Trophoblast cell (in vitro differentiated cells and primary cell): ENCODE measurements around the gene PLA2G2D. TPM values are rescaled to one million over a fixed set of nuclear protein-coding genes. Genes with fewer than 3 reads are reported as not detected.

Source experiments
- DNase-seq, 2 donors: peaks; one replicate each; pipeline ENCODE4 v3.0.0-alpha.2; 2016
- H2AFZ ChIP-seq: 2 replicates; pipeline ENCODE4 v1.6.1; 2013; ENCODE audit warnings: low read length, moderate library complexity, mild to moderate bottlenecking; ENCODE audit not compliant: insufficient read depth, poor library complexity
- H2AK5ac ChIP-seq: 2 replicates; pipeline ENCODE4 v1.6.1; 2013; ENCODE audit warnings: mild to moderate bottlenecking, low read length
- H2BK120ac ChIP-seq: 2 replicates; pipeline ENCODE4 v1.6.1; 2013; ENCODE audit warnings: low read length, mild to moderate bottlenecking, moderate library complexity; ENCODE audit not compliant: insufficient read depth, poor library complexity
- H2BK12ac ChIP-seq: 2 replicates; pipeline ENCODE4 v1.6.1; 2013; ENCODE audit warnings: mild to moderate bottlenecking, low read length, moderate library complexity
- H2BK5ac ChIP-seq: 2 replicates; pipeline ENCODE4 v1.6.1; 2013; ENCODE audit warnings: low read length, low read depth, moderate library complexity, mild to moderate bottlenecking; ENCODE audit not compliant: poor library complexity
- H3K14ac ChIP-seq: 2 replicates; pipeline ENCODE4 v1.6.1; 2013; ENCODE audit warnings: mild to moderate bottlenecking, low read length
- H3K18ac ChIP-seq: 2 replicates; pipeline ENCODE4 v1.6.1; 2013; ENCODE audit warnings: mild to moderate bottlenecking, low read length
- H3K23ac ChIP-seq: 2 replicates; pipeline ENCODE4 v1.6.1; 2013; ENCODE audit warnings: low read length
- H3K27ac ChIP-seq: 2 replicates; pipeline ENCODE4 v1.5.1; 2013; ENCODE audit warnings: low read depth, mild to moderate bottlenecking, inconsistent platforms, low read length, moderate library complexity
- H3K27me3 ChIP-seq: 2 replicates; pipeline ENCODE4 v1.6.1; 2013; ENCODE audit warnings: inconsistent platforms, mild to moderate bottlenecking, low read length, moderate library complexity; ENCODE audit not compliant: insufficient read depth
- H3K36me3 ChIP-seq, 2 experiments: 1 replicate in 1 of 2; 2 replicates in 1 of 2; pipeline ENCODE4 v1.6.1; 2013; ENCODE audit warnings: low read length in 2 of 2, mild to moderate bottlenecking in 2 of 2, moderate library complexity in 1 of 2; ENCODE audit not compliant: insufficient read depth in 2 of 2, control insufficient read depth in 1 of 2
- H3K4ac ChIP-seq: 2 replicates; pipeline ENCODE4 v1.6.1; 2013; ENCODE audit warnings: low read depth, mild to moderate bottlenecking, low read length, moderate library complexity
- H3K4me1 ChIP-seq, 2 experiments: 1 replicate in 1 of 2; 2 replicates in 1 of 2; pipeline ENCODE4 v1.6.1; 2013; ENCODE audit warnings: low read length in 2 of 2, mild to moderate bottlenecking in 2 of 2, moderate library complexity in 1 of 2; ENCODE audit not compliant: insufficient read depth in 2 of 2, control insufficient read depth in 1 of 2
- H3K4me2 ChIP-seq: 2 replicates; pipeline ENCODE4 v1.6.1; 2013; ENCODE audit warnings: inconsistent platforms, mild to moderate bottlenecking, low read length, moderate library complexity
- H3K4me3 ChIP-seq: 2 replicates; pipeline ENCODE4 v1.5.1; 2013; ENCODE audit warnings: mild to moderate bottlenecking, low read depth, low read length, inconsistent platforms
- H3K79me1 ChIP-seq: one replicate; pipeline ENCODE4 v1.6.1; 2013; ENCODE audit warnings: low read length
- H3K79me2 ChIP-seq: 2 replicates; pipeline ENCODE4 v1.6.1; 2013; ENCODE audit warnings: low read length, mild to moderate bottlenecking; ENCODE audit not compliant: control insufficient read depth, insufficient read depth, poor library complexity
- H3K9ac ChIP-seq: 2 replicates; pipeline ENCODE4 v1.6.1; 2013; ENCODE audit warnings: mild to moderate bottlenecking, low read length
- H3K9me3 ChIP-seq: 2 replicates; pipeline ENCODE4 v1.6.1; 2013; ENCODE audit warnings: low read depth, mild to moderate bottlenecking, control low read depth, inconsistent platforms, low read length; ENCODE audit not compliant: insufficient read depth
- H4K12ac ChIP-seq: 2 replicates; pipeline ENCODE4 v1.6.1; 2013; ENCODE audit warnings: low read depth, mild to moderate bottlenecking, low read length, moderate library complexity
- H4K8ac ChIP-seq: 2 replicates; pipeline ENCODE4 v1.6.1; 2013; ENCODE audit warnings: low read depth, mild to moderate bottlenecking, low read length, moderate library complexity
- H4K91ac ChIP-seq: one replicate; pipeline ENCODE4 v1.6.1; 2013; ENCODE audit warnings: low read depth, mild to moderate bottlenecking, low read length, moderate library complexity
- WGBS: extraction: QIAGEN DNeasy Blood & Tissue Kit; methylation state at CpG from one replicate; pipeline ENCODE4 v1.1.7; 2013; ENCODE audit warnings: missing lambda C conversion rate; ENCODE audit not compliant: insufficient read length, insufficient coverage; ENCODE audit errors: extremely low coverage; 5-methylcytosine and 5-hydroxymethylcytosine counted together
- polyA plus RNA-seq: library from polyadenylated mRNA; stranded (reverse); fragments of 200-250 nt; gene quantifications from 2 replicates; pipeline ENCODE4 v1.2.3, GENCODE V29; 2013

PLA2G2D gene, protein sequence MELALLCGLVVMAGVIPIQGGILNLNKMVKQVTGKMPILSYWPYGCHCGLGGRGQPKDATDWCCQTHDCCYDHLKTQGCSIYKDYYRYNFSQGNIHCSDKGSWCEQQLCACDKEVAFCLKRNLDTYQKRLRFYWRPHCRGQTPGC
- polyA plus RNA-seq, result 0.03 TPM in 1 of 2 replicates, not detected in the other

DNA sequence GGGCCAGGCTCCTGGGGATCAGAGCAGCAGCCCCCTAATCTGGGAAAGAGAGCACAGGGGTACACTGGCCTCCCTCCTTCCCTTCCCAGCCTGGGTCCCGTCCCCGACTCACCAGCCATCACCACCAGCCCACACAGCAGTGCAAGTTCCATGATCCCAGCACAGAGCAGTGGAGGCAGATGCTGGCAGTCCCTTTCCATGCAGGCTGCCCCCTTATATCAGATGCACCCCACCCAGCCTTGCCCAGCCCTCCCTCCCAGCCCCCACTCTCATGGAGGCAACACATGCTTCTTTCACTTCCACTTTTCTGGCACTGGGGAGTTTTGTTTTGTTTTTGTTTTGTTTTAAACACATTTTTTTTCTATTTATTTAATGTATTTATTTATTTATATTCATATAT is at the start of gene PLA2G2D:
TSS of gene PLA2G2D (minus strand) at position 190 of the 400 bp plus-strand sequence. CDS start at position 152, 38 bp downstream.
- no peak within 1 kb of the TSS for H3K9ac ChIP-seq
- no peak within 1 kb of the TSS for H2BK5ac ChIP-seq
- no peaks in the 10 kb centered on the region for H3K27me3 ChIP-seq
- no peak within 1 kb of the TSS for H3K14ac ChIP-seq
- H4K91ac ChIP-seq, result no peak within 1 kb of the TSS
- H3K4me3 ChIP-seq, result peak within 1 kb of the TSS; percentile 2
- H4K12ac ChIP-seq, result no peak within 1 kb of the TSS
- H2BK12ac ChIP-seq, result no peak within 1 kb of the TSS
- no peaks in the 10 kb centered on the region for H3K36me3 ChIP-seq
- H3K79me2 ChIP-seq, result no peaks in the 10 kb centered on the region
- H3K79me1 ChIP-seq, result no peaks in the 10 kb centered on the region
- H3K4me2 ChIP-seq, result no peak within 1 kb of the TSS
- DNase-seq, result no peak
- no peak within 1 kb of the TSS for H3K4ac ChIP-seq
- no peak within 1 kb of the TSS for H2AK5ac ChIP-seq
- no CpG with 5 or more reads among the region's 2 CpGs for WGBS
- no peak within 1 kb of the TSS for H3K27ac ChIP-seq
- no peak within 1 kb of the TSS for H2AFZ ChIP-seq
- no peak within 1 kb of the TSS for H2BK120ac ChIP-seq
- H3K4me1 ChIP-seq, result no peaks in the 10 kb centered on the region
- H4K8ac ChIP-seq, result no peak within 1 kb of the TSS
- no peak within 1 kb of the TSS for H3K23ac ChIP-seq
- no peak within 1 kb of the TSS for H3K18ac ChIP-seq
- H3K9me3 ChIP-seq, result no peaks in the 10 kb centered on the region

DNA sequence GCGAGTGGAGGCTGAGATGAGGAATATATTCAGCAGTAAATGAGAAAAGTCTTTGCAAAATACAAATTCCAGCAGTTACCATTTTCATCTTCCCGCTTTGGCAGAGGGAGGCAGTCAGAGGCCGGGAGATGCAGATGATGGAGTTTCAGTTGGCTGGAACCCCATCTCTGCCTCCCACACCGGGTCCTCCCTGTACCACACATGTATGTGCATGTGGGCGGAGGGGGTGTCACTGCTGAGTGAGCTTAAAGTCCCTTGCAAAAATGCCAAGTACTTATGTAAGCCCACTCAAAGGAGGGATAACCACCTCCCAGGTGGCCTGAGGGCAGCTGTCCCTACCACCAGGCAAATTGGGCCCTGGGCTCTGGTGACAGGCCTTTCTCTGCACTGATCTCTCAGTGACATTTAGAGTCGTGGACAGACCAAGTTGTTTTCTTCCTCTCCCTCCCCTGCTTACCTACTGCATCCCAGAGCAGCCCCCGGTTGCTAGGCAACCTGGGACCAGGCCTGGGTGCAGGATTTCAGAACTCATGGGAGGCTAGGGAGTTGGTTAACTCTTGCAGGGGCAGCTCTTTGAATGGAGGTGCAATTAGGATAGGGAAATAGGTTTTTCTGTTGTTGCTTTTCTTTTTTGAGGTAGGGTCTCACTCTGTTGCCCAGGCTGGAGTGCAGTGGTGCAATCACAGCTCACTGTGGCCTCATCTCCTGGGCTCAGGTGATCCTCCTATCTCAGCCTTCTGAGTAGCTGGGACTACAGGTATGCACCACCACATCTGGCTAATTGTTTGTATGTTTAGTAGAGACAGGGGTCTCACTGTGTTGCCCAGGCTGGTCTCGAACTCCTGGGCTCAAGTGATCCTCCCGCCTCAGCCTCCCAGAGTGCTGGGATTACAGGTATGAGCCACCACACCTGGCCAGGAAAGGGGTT is 49.5 kb upstream of the PLA2G2D start:
- no peak overlapping the region for H3K14ac ChIP-seq
- WGBS, result no CpG with 5 or more reads among the region's 9 CpGs
- H3K4me1 ChIP-seq, result no peaks in the 10 kb centered on the region
- DNase-seq, result no peak
- H3K79me1 ChIP-seq, result no peaks in the 10 kb centered on the region
- no peak overlapping the region for H4K8ac ChIP-seq
- H3K4ac ChIP-seq, result no peak overlapping the region
- no peak overlapping the region for H3K27ac ChIP-seq
- no peak overlapping the region for H4K91ac ChIP-seq
- H3K4me2 ChIP-seq, result no peak overlapping the region
- H2AFZ ChIP-seq, result no peak overlapping the region
- no peak overlapping the region for H2BK120ac ChIP-seq
- H4K12ac ChIP-seq, result no peak overlapping the region
- H3K27me3 ChIP-seq, result no peaks in the 10 kb centered on the region
- no peak overlapping the region for H3K9ac ChIP-seq
- H3K36me3 ChIP-seq, result no peaks in the 10 kb centered on the region
- H3K18ac ChIP-seq, result no peak overlapping the region
- H3K4me3 ChIP-seq, result no peak overlapping the region
- no peaks in the 10 kb centered on the region for H3K79me2 ChIP-seq
- no peak overlapping the region for H2BK12ac ChIP-seq
- H3K9me3 ChIP-seq, result peaks cover 10% of the 10 kb centered on the region
- H2BK5ac ChIP-seq, result no peak overlapping the region
- H3K23ac ChIP-seq, result no peak overlapping the region
- H2AK5ac ChIP-seq, result no peak overlapping the region

- no peak overlapping the region for H2AK5ac ChIP-seq
- H3K27ac ChIP-seq, result no peak overlapping the region
- H4K8ac ChIP-seq, result no peak overlapping the region
- no CpG with 5 or more reads among the region's 8 CpGs for WGBS
- no peak overlapping the region for H3K4ac ChIP-seq
- H3K36me3 ChIP-seq, result no peaks in the 10 kb centered on the region
- no peak overlapping the region for H3K14ac ChIP-seq
- DNase-seq, result no peak
- no peak overlapping the region for H3K4me2 ChIP-seq
- H3K79me2 ChIP-seq, result no peaks in the 10 kb centered on the region
- H3K9me3 ChIP-seq, result peaks cover 12% of the 10 kb centered on the region
- no peak overlapping the region for H3K23ac ChIP-seq
- H2BK5ac ChIP-seq, result no peak overlapping the region
- H4K91ac ChIP-seq, result no peak overlapping the region
- no peak overlapping the region for H2BK120ac ChIP-seq
- H3K18ac ChIP-seq, result no peak overlapping the region
- H2BK12ac ChIP-seq, result no peak overlapping the region
- no peak overlapping the region for H4K12ac ChIP-seq
- no peak overlapping the region for H2AFZ ChIP-seq
- no peak overlapping the region for H3K4me3 ChIP-seq
- H3K4me1 ChIP-seq, result no peaks in the 10 kb centered on the region
- no peaks in the 10 kb centered on the region for H3K27me3 ChIP-seq
- H3K9ac ChIP-seq, result no peak overlapping the region
- H3K79me1 ChIP-seq, result no peaks in the 10 kb centered on the region
Observed at GRCh38 chr1:20167126-20167525, 47.8 kb upstream of the PLA2G2D start.

- Histone ChIP-seq H3K4me3 (no peak overlapping the region), H4K8ac (no peak overlapping the region), H3K4ac (no peak overlapping the region), H3K79me2 (no peaks in the 10 kb centered on the region), H3K36me3 (no peaks in the 10 kb centered on the region), H3K9me3 (peaks cover 11% of the 10 kb centered on the region), H2BK120ac (no peak overlapping the region), H3K27ac (no peak overlapping the region), H4K91ac (no peak overlapping the region), H3K18ac (no peak overlapping the region), H3K79me1 (no peaks in the 10 kb centered on the region), H2AFZ (no peak overlapping the region), H3K27me3 (no peaks in the 10 kb centered on the region), H2BK5ac (no peak overlapping the region), H2AK5ac (no peak overlapping the region), H3K23ac (no peak overlapping the region), H4K12ac (no peak overlapping the region), H3K4me2 (no peak overlapping the region), H2BK12ac (no peak overlapping the region), H3K14ac (no peak overlapping the region), H3K4me1 (no peaks in the 10 kb centered on the region), H3K9ac (no peak overlapping the region)
- DNase-seq, result no peak
- no CpG with 5 or more reads among the region's 17 CpGs for WGBS
Observed at GRCh38 chr1:20166051-20166450, 46.7 kb upstream of the PLA2G2D start.
